Loucy (cell line): ENCODE data around the gene TTC13.

Experiments used
- EZH2phosphoT487 ChIP-seq: fragments of 200-600 bp; IDR thresholded peaks from 2 replicates; pipeline ENCODE4 v1.6.1; 2018; ENCODE audit warnings: antibody characterized with exemption, mild to moderate bottlenecking, moderate library complexity, borderline replicate concordance
- TF ChIP-seq, protein P1 (sequence below): fragments of 200-600 bp; sonication (generic); conservative IDR thresholded peaks from 2 replicates; pipeline ENCODE4 v1.5.1; 2014; ENCODE audit warnings: mild to moderate bottlenecking, antibody characterized with exemption, low read length

DNA sequence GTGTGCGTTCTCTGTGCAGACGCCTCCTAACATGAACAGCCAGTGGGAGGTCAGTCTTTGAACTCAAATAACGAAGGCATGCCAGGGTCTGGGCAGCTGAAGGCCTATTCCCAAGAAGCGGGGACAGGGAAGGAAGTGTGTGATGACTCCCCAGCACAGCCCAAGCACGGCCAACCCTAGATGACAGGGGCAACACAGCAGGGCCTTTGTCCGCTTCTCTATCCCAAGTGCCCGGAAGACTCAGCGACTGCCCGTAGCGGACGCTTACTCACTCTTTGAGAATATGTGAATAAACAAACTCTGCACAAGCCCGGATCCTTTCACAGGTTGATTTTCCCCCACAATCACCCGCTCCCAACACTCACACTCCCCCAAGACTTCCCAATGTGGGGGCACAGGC is 121.6 kb downstream of the TTC13 start:
- TF ChIP-seq, protein P1, sequence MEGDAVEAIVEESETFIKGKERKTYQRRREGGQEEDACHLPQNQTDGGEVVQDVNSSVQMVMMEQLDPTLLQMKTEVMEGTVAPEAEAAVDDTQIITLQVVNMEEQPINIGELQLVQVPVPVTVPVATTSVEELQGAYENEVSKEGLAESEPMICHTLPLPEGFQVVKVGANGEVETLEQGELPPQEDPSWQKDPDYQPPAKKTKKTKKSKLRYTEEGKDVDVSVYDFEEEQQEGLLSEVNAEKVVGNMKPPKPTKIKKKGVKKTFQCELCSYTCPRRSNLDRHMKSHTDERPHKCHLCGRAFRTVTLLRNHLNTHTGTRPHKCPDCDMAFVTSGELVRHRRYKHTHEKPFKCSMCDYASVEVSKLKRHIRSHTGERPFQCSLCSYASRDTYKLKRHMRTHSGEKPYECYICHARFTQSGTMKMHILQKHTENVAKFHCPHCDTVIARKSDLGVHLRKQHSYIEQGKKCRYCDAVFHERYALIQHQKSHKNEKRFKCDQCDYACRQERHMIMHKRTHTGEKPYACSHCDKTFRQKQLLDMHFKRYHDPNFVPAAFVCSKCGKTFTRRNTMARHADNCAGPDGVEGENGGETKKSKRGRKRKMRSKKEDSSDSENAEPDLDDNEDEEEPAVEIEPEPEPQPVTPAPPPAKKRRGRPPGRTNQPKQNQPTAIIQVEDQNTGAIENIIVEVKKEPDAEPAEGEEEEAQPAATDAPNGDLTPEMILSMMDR: no peak
- no peak for TF ChIP-seq EZH2phosphoT487
